ENCODE results near the gene BANF1.
A peak's percentile ranks its signal among the peaks of the same experiment; 100 is the strongest.
"Not testable (repeated sequence)": the region's sequence is repeated elsewhere in the genome, so short reads cannot be mapped to it uniquely, and the experiment has no call there.

BANF1 gene

DNA sequence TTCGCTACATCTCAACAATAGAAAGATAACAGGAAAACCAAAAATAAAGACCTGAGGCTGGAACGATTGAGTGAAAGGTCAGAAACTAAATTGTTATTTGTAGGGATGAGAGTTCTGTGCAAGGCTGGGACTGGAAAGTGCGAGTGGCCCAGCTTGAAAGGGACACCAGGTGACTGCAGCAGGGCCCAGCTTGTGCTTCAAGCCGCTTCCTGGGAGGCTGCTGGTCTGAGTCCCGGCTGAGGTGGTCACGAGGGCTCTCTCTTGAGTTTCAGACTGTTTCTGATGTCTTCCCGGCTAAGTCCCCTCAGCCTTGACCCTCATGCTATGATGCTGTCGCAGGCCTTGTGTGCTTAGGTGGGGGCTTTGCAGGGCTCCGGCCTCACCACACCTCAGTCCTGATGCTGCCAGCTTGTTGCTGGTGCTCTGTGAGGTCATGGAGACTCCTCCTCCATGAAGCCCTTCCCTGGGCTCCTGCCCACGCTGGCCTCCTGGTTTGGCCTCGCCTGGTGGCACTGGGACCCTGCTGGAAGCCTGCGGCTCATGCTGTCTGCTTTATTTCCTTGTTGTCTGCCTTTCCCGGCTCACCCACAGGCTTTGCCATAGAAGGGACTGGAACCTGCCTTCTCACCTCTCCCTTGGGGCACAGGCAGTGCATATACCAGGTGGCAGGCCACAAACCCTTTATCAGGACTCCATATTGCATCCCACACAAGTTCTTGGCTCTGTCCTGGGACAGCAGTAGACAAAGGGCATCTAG lies 4.0 kb downstream of the BANF1 start:
- no peak for DNase-seq
- in situ Hi-C loops (cut with HindIII; ENCODE audit: low pct_ligation_motif_present, low pct_unique_long_range_greater_than_20kb, low sequenced_read_pairs): no loop called here

- in situ Hi-C loops (cut with HindIII; ENCODE audit: low pct_ligation_motif_present, low pct_unique_long_range_greater_than_20kb, low sequenced_read_pairs): no loop called here
- DNase-seq: no peak
Observed at GRCh38 chr11:66006891-66007176, 4.5 kb downstream of the BANF1 start.

GRCh38 chr11:66007201-66007634 lies 4.9 kb downstream of the BANF1 start:
- DNase-seq: no peak
- in situ Hi-C loops (cut with HindIII; ENCODE audit: low pct_ligation_motif_present, low pct_unique_long_range_greater_than_20kb, low sequenced_read_pairs): no loop called here

GRCh38 chr11:66008095-66008467 lies 5.8 kb downstream of the BANF1 start:
- no peak for DNase-seq
- in situ Hi-C loops (cut with HindIII; ENCODE audit: low pct_ligation_motif_present, low pct_unique_long_range_greater_than_20kb, low sequenced_read_pairs): no loop called here

- in situ Hi-C loops (cut with HindIII; ENCODE audit: low pct_ligation_motif_present, low pct_unique_long_range_greater_than_20kb, low sequenced_read_pairs): no loop called here
- DNase-seq: no peak
Observed at GRCh38 chr11:66008468-66009101, 6.3 kb downstream of the BANF1 start.

DNA sequence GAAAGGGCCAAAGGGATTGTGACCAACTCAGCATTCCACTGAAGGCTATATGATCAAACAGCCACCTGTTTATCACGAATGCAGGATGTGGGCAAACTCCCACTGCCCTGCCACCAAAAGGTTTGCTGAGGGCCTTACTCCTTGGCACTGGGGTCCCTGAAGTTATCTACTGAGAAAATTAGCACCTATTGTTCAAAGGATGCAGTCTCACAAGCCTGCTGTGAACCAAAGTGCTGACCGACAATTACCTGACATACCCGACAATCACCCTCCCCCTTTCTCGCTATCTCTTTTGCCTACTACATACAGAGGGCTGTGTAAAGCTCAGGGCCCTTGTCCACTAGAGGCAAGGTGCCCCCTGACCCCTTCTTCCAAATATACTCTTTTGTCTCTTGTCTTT lies 7.7 kb downstream of the BANF1 start:
- DNase-seq; in situ Hi-C loops (cut with HindIII; ENCODE audit: low pct_ligation_motif_present, low pct_unique_long_range_greater_than_20kb, low sequenced_read_pairs): not testable (repeated sequence)

GRCh38 chr11:66011239-66011784 lies 9.0 kb downstream of the BANF1 start:
- in situ Hi-C loops (cut with HindIII; ENCODE audit: low pct_ligation_motif_present, low pct_unique_long_range_greater_than_20kb, low sequenced_read_pairs): no loop called here
- DNase-seq: peak; percentile 80

- DNase-seq: no peak
- in situ Hi-C loops (cut with HindIII; ENCODE audit: low pct_ligation_motif_present, low pct_unique_long_range_greater_than_20kb, low sequenced_read_pairs): no loop called here
Observed at GRCh38 chr11:66011785-66012303, 9.5 kb downstream of the BANF1 start, which contains the start of gene CST6. Gene CST6 (plus strand): TSS chr11:66012008. CDS start chr11:66012045, 37 bp downstream.

DNA sequence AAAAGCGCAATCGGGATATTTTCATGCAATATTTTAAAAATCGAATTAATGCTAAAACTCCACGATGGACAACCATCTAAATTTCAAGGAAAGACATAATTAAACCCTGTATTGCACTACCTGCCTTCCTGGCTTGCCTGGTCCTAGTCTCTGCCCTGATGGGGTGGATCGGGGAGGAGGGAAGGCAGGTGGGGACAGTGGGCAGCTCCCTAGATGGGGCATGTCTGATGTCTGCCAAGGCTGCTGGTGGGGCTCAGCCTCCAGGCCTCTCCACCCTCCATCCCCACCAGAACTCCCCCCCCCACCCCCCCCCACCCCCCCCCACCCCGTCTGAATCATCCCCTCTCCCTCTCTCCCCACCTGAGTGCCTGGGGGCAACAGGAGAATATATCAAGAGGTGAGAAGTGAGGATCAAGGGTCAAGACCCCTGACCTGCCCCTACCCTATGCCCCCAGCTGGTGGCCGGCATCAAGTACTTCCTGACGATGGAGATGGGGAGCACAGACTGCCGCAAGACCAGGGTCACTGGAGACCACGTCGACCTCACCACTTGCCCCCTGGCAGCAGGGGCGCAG lies 10.2 kb downstream of the BANF1 start:
- no peak for DNase-seq
- in situ Hi-C loops (cut with HindIII; ENCODE audit: low pct_ligation_motif_present, low pct_unique_long_range_greater_than_20kb, low sequenced_read_pairs): no loop called here

DNA sequence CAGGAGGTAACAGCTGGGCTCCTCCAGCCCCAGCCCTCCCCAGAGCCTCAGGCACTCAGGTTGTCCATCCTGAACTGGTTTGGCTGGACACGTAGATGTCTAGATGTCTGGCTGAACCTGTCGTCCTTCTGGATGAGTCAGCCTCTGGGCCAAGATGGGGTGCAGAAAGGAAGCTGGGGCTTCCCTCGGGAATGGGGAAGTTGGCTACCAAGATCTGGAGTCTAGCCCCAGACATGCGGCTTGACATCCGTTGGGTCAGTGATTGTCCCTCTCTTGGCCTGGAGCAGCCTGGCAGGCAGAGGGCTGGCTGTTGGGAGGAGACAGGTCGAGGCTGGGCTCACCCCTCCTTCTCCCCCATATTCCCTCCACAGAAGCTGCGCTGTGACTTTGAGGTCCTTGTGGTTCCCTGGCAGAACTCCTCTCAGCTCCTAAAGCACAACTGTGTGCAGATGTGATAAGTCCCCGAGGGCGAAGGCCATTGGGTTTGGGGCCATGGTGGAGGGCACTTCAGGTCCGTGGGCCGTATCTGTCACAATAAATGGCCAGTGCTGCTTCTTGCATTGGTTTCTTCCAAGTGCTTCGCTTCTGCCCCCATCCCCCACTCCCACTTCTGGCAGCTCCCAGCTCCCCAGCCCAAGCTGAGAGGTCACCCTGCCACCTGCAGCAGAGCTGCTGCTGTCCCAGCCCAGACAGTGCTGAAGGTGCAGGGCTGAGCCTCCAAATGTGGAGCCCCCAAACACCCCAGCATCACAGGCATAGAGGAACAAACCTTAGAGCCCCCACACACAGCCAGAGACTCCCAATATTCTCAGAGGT lies 10.9 kb downstream of the BANF1 start:
- in situ Hi-C loops (cut with HindIII; ENCODE audit: low pct_ligation_motif_present, low pct_unique_long_range_greater_than_20kb, low sequenced_read_pairs): no loop called here
- no peak for DNase-seq

- in situ Hi-C loops (cut with HindIII; ENCODE audit: low pct_ligation_motif_present, low pct_unique_long_range_greater_than_20kb, low sequenced_read_pairs): no loop called here
- no peak for DNase-seq
Observed at GRCh38 chr11:66013762-66014100, 11.4 kb downstream of the BANF1 start.

DNA sequence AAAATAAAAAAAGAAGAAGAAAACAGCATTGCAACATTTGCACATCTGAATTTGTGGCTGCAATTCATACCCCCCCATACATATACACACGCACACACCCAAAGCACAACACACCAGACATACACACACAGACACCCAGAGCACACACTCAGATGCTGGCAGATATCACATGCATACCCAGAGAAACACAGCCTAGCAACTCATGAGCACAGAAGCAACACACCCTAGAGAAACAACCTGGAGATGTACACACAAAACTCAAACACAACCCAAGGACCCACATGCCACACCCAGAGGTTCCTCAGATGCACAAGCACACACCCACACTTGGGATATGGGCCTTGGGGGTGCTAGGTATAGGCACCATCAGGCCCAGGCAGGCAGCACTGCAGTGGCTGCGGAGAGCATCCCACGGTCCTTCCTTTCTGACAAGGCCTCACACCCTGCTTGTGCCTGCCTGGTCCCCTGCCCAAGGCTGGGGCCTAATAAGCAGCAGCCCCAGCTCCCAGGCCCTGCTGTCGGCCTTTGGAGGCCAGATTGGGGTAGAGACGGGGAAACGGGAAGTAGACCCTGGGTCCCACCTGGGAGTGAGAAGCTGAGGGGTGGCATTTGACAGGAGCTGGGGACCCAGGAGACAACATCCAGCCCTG lies 12.6 kb downstream of the BANF1 start:
- no peak for DNase-seq
- in situ Hi-C loops (cut with HindIII; ENCODE audit: low pct_ligation_motif_present, low pct_unique_long_range_greater_than_20kb, low sequenced_read_pairs): no loop called here

DNA sequence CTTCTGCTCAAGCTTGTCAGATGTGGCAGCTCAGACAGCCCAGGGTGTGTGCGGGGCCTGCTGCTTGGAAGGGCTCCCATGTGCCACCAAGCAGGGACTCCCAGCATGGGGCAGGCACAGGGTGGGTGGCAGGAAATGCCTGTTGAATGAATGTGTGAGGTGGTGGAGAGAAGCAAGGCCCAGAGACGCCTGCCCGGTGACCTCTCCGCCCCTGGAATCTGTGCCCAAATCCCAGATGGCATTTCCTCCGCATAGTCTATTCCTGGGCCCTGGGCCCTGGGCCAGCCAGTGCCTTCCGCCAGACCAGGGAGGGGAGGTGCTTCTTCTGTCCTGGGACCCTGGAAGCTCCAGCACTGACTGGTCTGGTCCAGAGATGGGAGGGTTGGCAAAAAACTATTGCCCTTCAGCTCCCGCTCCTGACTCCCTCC lies 13.2 kb downstream of the BANF1 start:
- DNase-seq: peak; percentile 62
- in situ Hi-C loops (cut with HindIII; ENCODE audit: low pct_ligation_motif_present, low pct_unique_long_range_greater_than_20kb, low sequenced_read_pairs): no loop called here

DNA sequence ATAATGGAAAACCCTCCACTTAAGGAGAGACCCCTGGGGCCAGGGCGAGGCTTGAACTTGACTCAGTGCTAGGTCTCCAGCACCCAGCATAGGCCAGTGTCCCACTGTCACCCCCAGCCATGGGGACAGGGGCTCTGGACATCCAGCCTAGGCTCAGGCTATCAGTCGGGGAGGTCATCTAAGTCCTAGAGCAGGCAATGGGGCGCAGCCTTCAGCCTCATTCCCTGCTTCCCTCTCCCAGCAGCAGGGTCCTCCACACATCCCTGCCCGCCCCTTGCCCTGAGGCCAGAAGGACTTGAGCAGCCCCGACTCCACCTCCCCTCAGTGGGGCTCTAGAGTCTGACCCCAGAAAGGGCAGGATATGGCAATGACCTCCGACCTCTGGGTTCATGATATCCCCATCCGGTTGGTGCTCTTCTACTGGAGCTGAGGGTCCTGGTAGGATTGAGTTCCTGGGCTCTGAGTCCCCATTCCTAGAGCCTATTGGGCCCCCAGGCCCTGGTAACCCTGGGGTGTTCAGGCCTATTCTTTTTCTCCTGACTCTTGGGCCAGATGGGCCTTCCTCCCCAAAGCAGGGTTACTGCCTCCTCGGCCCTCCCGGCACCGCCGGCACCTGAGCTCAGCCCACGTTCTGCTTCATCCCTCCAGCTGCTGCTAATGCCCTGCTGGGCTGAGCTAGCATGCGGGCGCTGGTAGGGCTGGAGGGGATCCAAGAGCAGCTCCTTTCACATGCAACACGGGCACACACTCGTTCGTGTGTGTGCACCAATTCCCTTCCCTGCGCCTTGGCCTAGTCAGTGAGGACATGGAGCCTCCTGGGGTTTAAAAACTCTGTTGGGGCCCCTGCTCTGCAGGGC lies 13.9 kb downstream of the BANF1 start:
- in situ Hi-C loops (cut with HindIII; ENCODE audit: low pct_ligation_motif_present, low pct_unique_long_range_greater_than_20kb, low sequenced_read_pairs): no loop called here
- no peak for DNase-seq

- in situ Hi-C loops (cut with HindIII; ENCODE audit: low pct_ligation_motif_present, low pct_unique_long_range_greater_than_20kb, low sequenced_read_pairs): no loop called here
- no peak for DNase-seq
Observed at GRCh38 chr11:66016793-66017177, 14.5 kb downstream of the BANF1 start.

- in situ Hi-C loops (cut with HindIII; ENCODE audit: low pct_ligation_motif_present, low pct_unique_long_range_greater_than_20kb, low sequenced_read_pairs): no loop called here
- no peak for DNase-seq
Observed at GRCh38 chr11:66017321-66017720, 15.0 kb downstream of the BANF1 start.

- no peak for DNase-seq
- in situ Hi-C loops (cut with HindIII; ENCODE audit: low pct_ligation_motif_present, low pct_unique_long_range_greater_than_20kb, low sequenced_read_pairs): no loop called here
Observed at GRCh38 chr11:66020212-66020611, 17.9 kb downstream of the BANF1 start.
